HepG2 (cell line): ENCODE measurements around the gene RHEBL1. TPM values are rescaled to one million over a fixed set of nuclear protein-coding genes. Genes with fewer than 3 reads are reported as not detected.

Source experiments
- ARID2 ChIP-seq: sonication (generic); formaldehyde crosslinking; IDR thresholded peaks from 2 replicates; pipeline ENCODE4 v1.8.1; 2022; ENCODE audit warnings: mild to moderate bottlenecking, missing genetic modification reagents, borderline replicate concordance
- NR1H2 ChIP-seq: sonication (generic); formaldehyde crosslinking; IDR thresholded peaks from 2 replicates; pipeline ENCODE4 v1.8.1; 2022; ENCODE audit warnings: low read depth, missing genetic modification reagents, borderline replicate concordance
- PCBP1 ChIP-seq: fragments of 200-400 bp; formaldehyde crosslinking; IDR thresholded peaks from 2 replicates; pipeline ENCODE4 v1.6.1; 2017; ENCODE audit warnings: mild to moderate bottlenecking, low read depth, low read length, borderline replicate concordance
- RARA ChIP-seq: IDR thresholded peaks from 2 replicates; pipeline ENCODE4 v1.6.1; 2016; ENCODE audit warnings: missing genetic modification reagents, missing compliant biosample characterization
- STAT5B ChIP-seq: sonication (generic); formaldehyde crosslinking; IDR thresholded peaks from 2 replicates; pipeline ENCODE4 v1.4.0; 2020; ENCODE audit warnings: missing genetic modification reagents
- TAF1 ChIP-seq: sonication (generic); formaldehyde crosslinking; IDR thresholded peaks from 2 replicates; pipeline ENCODE4 v1.4.0; 2020; ENCODE audit warnings: missing genetic modification reagents
- TMF1 ChIP-seq: sonication (generic); formaldehyde crosslinking; IDR thresholded peaks from 2 replicates; pipeline ENCODE4 v1.8.1; 2022; ENCODE audit warnings: low read depth, missing genetic modification reagents
- ZFY ChIP-seq: sonication (generic); formaldehyde crosslinking; IDR thresholded peaks from 2 replicates; pipeline ENCODE4 v1.4.0; 2020; ENCODE audit warnings: missing genetic modification reagents
- ZNF138 ChIP-seq: sonication (generic); formaldehyde crosslinking; IDR thresholded peaks from 2 replicates; pipeline ENCODE4 v1.5.0; 2020; ENCODE audit warnings: mild to moderate bottlenecking, low read depth, missing genetic modification reagents
- ZNF180 ChIP-seq: sonication (generic); formaldehyde crosslinking; IDR thresholded peaks from 2 replicates; pipeline ENCODE4 v1.4.0; 2020; ENCODE audit warnings: low read depth, missing genetic modification reagents, borderline replicate concordance
- ZNF251 ChIP-seq: sonication (generic); formaldehyde crosslinking; IDR thresholded peaks from 2 replicates; pipeline ENCODE4 v1.9.0; 2021; ENCODE audit warnings: mild to moderate bottlenecking, missing genetic modification reagents
- ZNF263 ChIP-seq: sonication (generic); formaldehyde crosslinking; IDR thresholded peaks from 2 replicates; pipeline ENCODE4 v1.4.0; 2020; ENCODE audit warnings: missing genetic modification reagents
- ZNF652 ChIP-seq: IDR thresholded peaks from 2 replicates; pipeline ENCODE4 v1.6.1; 2016; ENCODE audit warnings: low read depth, borderline replicate concordance
- ZSCAN30 ChIP-seq: sonication (generic); formaldehyde crosslinking; IDR thresholded peaks from 2 replicates; pipeline ENCODE4 v1.5.0; 2020; ENCODE audit warnings: mild to moderate bottlenecking, missing genetic modification reagents
- polyA plus RNA-seq, 8 experiments: library from polyadenylated mRNA; depleted of rRNA in 3 of 8; stranded (reverse) in 7 of 8; unstranded in 1 of 8; fragments of >200 nt; fragmentation: Illumina TruSeq in 4 of 8; extraction: Trizol in 4 of 8; gene quantifications; 2 replicates each; pipeline versions ENCODE4 v1.2.1 to v1.2.3, GENCODE V29; 2011 to 2016; ENCODE audit warnings: low read depth in 4 of 8, missing spikeins in 1 of 8, mixed read lengths in 1 of 8; ENCODE audit not compliant: insufficient read depth in 1 of 8
- total RNA-seq, 5 experiments: library from RNA; depleted of rRNA; stranded (reverse); fragments of >200 nt; fragmentation: Illumina TruSeq; extraction: Trizol; gene quantifications; 2 replicates each; pipeline ENCODE4 v1.2.3, GENCODE V29; 2016; ENCODE audit warnings: low read depth in 1 of 5
- TF ChIP-seq, protein P1 (sequence below): sonication (generic); formaldehyde crosslinking; conservative IDR thresholded peaks from 2 replicates; pipeline ENCODE4 v1.8.1; 2023; ENCODE audit warnings: missing genetic modification reagents
- TF ChIP-seq, protein P2 (sequence below): sonication (generic); formaldehyde crosslinking; IDR thresholded peaks from 2 replicates; pipeline ENCODE4 v1.4.0; 2020; ENCODE audit warnings: missing genetic modification reagents, borderline replicate concordance
- TF ChIP-seq, protein P3 (sequence below): IDR thresholded peaks from 2 replicates; pipeline ENCODE4 v1.6.1; 2018; ENCODE audit warnings: missing genetic modification reagents, mild to moderate bottlenecking, missing compliant biosample characterization
- TF ChIP-seq, protein P4 (sequence below): sonication (generic); formaldehyde crosslinking; IDR thresholded peaks from 2 replicates; pipeline ENCODE4 v1.4.0; 2020; ENCODE audit warnings: missing genetic modification reagents
- TF ChIP-seq, protein P5 (sequence below): sonication (generic); formaldehyde crosslinking; IDR thresholded peaks from 2 replicates; pipeline ENCODE4 v1.4.0; 2020; ENCODE audit warnings: missing genetic modification reagents

RHEBL1 gene
- total and polyA plus RNA-seq, 2 of the 13 experiments (the other 11 are each of a cell fraction or from before 2014, with no cell fraction given), result 1.4 to 2.5 TPM

DNA sequence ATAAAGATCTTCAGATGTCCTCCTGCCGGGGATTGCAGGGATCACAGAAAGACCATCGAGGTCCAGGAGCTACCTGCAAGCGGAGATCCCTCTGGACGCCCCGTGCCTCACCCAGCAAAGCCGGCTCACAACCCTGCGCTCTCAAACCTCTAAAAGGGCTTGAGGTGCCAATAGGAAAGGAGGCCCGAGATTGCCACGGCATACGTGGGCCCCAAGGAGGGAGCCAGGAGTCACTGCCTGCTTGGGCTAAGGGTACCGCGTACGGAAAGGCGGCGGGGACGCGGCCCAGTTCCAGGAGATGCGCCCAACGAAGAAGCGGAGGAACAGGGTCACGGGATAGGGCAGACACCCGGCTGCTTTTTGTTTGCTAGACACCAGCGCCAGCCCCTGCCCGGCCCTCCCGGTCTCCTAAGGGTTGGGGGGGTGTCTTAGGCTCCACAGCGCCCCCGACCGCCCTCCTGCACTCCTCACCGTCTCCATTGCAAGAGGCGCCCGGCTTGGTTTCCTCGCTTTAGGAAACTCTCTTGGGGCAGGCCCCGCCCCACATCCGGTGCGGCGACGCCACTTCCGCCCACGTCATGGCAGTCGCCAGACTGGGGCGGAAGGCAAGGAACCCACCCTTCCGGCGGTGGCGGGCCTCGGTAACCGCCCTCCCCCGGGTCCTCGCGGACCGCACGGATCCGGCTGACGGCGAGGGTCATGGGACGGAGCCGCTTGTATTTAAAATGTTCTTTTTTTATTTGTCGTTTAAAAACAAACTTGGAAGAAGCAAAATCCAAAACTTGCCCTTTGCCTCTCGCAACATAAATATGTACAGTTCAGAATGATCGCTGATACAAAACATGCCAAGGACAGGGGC lies 51.3 kb downstream of the RHEBL1 start, which contains the start of gene PRKAG1 (continued):
- TF ChIP-seq RARA (CRISPR knock-in tag), result 0 out of 2 replicates have a peak, but pooled peaks have one; percentile 9
- peak; percentile 79; the same call in 1 of the 2 replicates for TF ChIP-seq TAF1 (CRISPR knock-in tag)
- no peak for TF ChIP-seq ZNF251 (CRISPR knock-in tag)
- TF ChIP-seq, protein P1, sequence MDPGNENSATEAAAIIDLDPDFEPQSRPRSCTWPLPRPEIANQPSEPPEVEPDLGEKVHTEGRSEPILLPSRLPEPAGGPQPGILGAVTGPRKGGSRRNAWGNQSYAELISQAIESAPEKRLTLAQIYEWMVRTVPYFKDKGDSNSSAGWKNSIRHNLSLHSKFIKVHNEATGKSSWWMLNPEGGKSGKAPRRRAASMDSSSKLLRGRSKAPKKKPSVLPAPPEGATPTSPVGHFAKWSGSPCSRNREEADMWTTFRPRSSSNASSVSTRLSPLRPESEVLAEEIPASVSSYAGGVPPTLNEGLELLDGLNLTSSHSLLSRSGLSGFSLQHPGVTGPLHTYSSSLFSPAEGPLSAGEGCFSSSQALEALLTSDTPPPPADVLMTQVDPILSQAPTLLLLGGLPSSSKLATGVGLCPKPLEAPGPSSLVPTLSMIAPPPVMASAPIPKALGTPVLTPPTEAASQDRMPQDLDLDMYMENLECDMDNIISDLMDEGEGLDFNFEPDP (CRISPR knock-in tag), result no peak
- TF ChIP-seq, protein P2, sequence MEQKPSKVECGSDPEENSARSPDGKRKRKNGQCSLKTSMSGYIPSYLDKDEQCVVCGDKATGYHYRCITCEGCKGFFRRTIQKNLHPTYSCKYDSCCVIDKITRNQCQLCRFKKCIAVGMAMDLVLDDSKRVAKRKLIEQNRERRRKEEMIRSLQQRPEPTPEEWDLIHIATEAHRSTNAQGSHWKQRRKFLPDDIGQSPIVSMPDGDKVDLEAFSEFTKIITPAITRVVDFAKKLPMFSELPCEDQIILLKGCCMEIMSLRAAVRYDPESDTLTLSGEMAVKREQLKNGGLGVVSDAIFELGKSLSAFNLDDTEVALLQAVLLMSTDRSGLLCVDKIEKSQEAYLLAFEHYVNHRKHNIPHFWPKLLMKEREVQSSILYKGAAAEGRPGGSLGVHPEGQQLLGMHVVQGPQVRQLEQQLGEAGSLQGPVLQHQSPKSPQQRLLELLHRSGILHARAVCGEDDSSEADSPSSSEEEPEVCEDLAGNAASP (CRISPR knock-in tag), result no peak; the same call in 1 of the 2 replicates
- TF ChIP-seq, protein P3, sequence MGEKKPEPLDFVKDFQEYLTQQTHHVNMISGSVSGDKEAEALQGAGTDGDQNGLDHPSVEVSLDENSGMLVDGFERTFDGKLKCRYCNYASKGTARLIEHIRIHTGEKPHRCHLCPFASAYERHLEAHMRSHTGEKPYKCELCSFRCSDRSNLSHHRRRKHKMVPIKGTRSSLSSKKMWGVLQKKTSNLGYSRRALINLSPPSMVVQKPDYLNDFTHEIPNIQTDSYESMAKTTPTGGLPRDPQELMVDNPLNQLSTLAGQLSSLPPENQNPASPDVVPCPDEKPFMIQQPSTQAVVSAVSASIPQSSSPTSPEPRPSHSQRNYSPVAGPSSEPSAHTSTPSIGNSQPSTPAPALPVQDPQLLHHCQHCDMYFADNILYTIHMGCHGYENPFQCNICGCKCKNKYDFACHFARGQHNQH (CRISPR knock-in tag), result peak; percentile 89
- 0 out of 2 replicates have a peak, but pooled peaks have one; percentile 8 for TF ChIP-seq ZNF652 (CRISPR knock-in tag)
- TF ChIP-seq ZSCAN30 (CRISPR knock-in tag), result no peak
- TF ChIP-seq ARID2, result no peak
- no peak for TF ChIP-seq ZNF138 (CRISPR knock-in tag)
- TF ChIP-seq ZFY (CRISPR knock-in tag), result peak; percentile 76
- TF ChIP-seq TMF1 (CRISPR knock-in tag), result peak; percentile 57; the same call in 1 of the 2 replicates
- TF ChIP-seq STAT5B, result no peak
- TF ChIP-seq ZNF263 (CRISPR knock-in tag), result no peak
- TF ChIP-seq, protein P4, sequence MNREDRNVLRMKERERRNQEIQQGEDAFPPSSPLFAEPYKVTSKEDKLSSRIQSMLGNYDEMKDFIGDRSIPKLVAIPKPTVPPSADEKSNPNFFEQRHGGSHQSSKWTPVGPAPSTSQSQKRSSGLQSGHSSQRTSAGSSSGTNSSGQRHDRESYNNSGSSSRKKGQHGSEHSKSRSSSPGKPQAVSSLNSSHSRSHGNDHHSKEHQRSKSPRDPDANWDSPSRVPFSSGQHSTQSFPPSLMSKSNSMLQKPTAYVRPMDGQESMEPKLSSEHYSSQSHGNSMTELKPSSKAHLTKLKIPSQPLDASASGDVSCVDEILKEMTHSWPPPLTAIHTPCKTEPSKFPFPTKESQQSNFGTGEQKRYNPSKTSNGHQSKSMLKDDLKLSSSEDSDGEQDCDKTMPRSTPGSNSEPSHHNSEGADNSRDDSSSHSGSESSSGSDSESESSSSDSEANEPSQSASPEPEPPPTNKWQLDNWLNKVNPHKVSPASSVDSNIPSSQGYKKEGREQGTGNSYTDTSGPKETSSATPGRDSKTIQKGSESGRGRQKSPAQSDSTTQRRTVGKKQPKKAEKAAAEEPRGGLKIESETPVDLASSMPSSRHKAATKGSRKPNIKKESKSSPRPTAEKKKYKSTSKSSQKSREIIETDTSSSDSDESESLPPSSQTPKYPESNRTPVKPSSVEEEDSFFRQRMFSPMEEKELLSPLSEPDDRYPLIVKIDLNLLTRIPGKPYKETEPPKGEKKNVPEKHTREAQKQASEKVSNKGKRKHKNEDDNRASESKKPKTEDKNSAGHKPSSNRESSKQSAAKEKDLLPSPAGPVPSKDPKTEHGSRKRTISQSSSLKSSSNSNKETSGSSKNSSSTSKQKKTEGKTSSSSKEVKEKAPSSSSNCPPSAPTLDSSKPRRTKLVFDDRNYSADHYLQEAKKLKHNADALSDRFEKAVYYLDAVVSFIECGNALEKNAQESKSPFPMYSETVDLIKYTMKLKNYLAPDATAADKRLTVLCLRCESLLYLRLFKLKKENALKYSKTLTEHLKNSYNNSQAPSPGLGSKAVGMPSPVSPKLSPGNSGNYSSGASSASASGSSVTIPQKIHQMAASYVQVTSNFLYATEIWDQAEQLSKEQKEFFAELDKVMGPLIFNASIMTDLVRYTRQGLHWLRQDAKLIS (CRISPR knock-in tag), result no peak
- TF ChIP-seq, protein P5, sequence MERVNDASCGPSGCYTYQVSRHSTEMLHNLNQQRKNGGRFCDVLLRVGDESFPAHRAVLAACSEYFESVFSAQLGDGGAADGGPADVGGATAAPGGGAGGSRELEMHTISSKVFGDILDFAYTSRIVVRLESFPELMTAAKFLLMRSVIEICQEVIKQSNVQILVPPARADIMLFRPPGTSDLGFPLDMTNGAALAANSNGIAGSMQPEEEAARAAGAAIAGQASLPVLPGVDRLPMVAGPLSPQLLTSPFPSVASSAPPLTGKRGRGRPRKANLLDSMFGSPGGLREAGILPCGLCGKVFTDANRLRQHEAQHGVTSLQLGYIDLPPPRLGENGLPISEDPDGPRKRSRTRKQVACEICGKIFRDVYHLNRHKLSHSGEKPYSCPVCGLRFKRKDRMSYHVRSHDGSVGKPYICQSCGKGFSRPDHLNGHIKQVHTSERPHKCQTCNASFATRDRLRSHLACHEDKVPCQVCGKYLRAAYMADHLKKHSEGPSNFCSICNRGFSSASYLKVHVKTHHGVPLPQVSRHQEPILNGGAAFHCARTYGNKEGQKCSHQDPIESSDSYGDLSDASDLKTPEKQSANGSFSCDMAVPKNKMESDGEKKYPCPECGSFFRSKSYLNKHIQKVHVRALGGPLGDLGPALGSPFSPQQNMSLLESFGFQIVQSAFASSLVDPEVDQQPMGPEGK, result peak; percentile 88
- TF ChIP-seq PCBP1, result no peak
- no peak for TF ChIP-seq NR1H2 (CRISPR knock-in tag)
- TF ChIP-seq ZNF180 (CRISPR knock-in tag), result no peak
